Spleen (tissue), 7 donors: ENCODE measurements around the gene RAD51B.

ENCODE experiments used
- POLR2A ChIP-seq, 3 donors: fragments of 450-650 bp; IDR thresholded peaks; one replicate each; pipeline ENCODE4 v1.5.1; 2017; ENCODE audit warnings: antibody characterized with exemption in 3 of 3, mild to moderate bottlenecking in 1 of 3
- POLR2AphosphoS5 ChIP-seq, 3 donors: sonication (generic); formaldehyde crosslinking; IDR thresholded peaks; one replicate each; pipeline ENCODE4 v1.5.1; 2017; ENCODE audit warnings: antibody characterized with exemption in 3 of 3
- TF ChIP-seq, protein P1 (sequence below), 11 experiments: fragments of 200-600 bp in 7 of 11; fragments of 450-650 bp in 4 of 11; sonication (generic) in 4 of 11; IDR thresholded peaks in 8 of 11; conservative IDR thresholded peaks in 3 of 11; 1 replicate in 7 of 11; 2 replicates in 4 of 11; pipeline versions ENCODE4 v1.4.0 to v1.8.0; 2016 to 2021; ENCODE audit warnings: antibody characterized with exemption in 11 of 11, inconsistent platforms in 4 of 11, mild to moderate bottlenecking in 1 of 11
- donor health status: DM: no; HTN: no; CAD: no; lungs with moderate emphysema.
- donor health status: DM: no; HTN: no; CAD: no.
- donor health status: DM: no; HTN: no; CAD: no.

- TF ChIP-seq, protein P1, sequence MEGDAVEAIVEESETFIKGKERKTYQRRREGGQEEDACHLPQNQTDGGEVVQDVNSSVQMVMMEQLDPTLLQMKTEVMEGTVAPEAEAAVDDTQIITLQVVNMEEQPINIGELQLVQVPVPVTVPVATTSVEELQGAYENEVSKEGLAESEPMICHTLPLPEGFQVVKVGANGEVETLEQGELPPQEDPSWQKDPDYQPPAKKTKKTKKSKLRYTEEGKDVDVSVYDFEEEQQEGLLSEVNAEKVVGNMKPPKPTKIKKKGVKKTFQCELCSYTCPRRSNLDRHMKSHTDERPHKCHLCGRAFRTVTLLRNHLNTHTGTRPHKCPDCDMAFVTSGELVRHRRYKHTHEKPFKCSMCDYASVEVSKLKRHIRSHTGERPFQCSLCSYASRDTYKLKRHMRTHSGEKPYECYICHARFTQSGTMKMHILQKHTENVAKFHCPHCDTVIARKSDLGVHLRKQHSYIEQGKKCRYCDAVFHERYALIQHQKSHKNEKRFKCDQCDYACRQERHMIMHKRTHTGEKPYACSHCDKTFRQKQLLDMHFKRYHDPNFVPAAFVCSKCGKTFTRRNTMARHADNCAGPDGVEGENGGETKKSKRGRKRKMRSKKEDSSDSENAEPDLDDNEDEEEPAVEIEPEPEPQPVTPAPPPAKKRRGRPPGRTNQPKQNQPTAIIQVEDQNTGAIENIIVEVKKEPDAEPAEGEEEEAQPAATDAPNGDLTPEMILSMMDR (IDR thresholded peaks at IDR 0.05 in 8 of 11, conservative IDR thresholded peaks at IDR 0.05 in 3 of 11) = no peak
- TF ChIP-seq POLR2A (IDR thresholded peaks at IDR 0.05) (no peak), POLR2AphosphoS5 (IDR thresholded peaks at IDR 0.05) (peak in 1 of 3 donors; percentile 8)
These were observed 589.8 kb downstream of the RAD51B start for GRCh38 chr14:68409387-68409786.
